Gastroesophageal sphincter (tissue), 3 donors: Measurements from ENCODE around the gene COL7A1.

Source experiments
- CTCF ChIP-seq, 4 experiments: fragments of 200-600 bp in 2 of 4; fragments of 450-650 bp in 2 of 4; sonication (generic) in 1 of 4; IDR thresholded peaks; one replicate each; pipeline ENCODE4 v1.5.1; 2017 to 2019; ENCODE audit warnings: antibody characterized with exemption in 4 of 4, mild to moderate bottlenecking in 2 of 4, moderate library complexity in 2 of 4
- POLR2A ChIP-seq, 2 donors: fragments of 450-650 bp; IDR thresholded peaks; one replicate each; pipeline ENCODE4 v1.6.1; 2017; ENCODE audit warnings: antibody characterized with exemption in 2 of 2, mild to moderate bottlenecking in 2 of 2, moderate library complexity in 1 of 2
- POLR2AphosphoS5 ChIP-seq: sonication (generic); formaldehyde crosslinking; IDR thresholded peaks from one replicate; pipeline ENCODE4 v1.6.1; 2017; ENCODE audit warnings: antibody characterized with exemption

GRCh38 chr3:48600711-48601621 is 5.8 kb upstream of the COL7A1 start:
- no peak for TF ChIP-seq CTCF (IDR thresholded peaks at IDR 0.05)
- no peak for TF ChIP-seq POLR2AphosphoS5
- TF ChIP-seq POLR2A (IDR thresholded peaks at IDR 0.05), result no peak
